ENCODE results near the gene MDGA2.

Gene MDGA2

GRCh38 chr14:47490353-47490752 is 185.1 kb downstream of the MDGA2 start:
- ChIA-PET CTCF (no interaction called here), POLR2A (no interaction called here)
- no peak for TF ChIP-seq CTCF (IDR thresholded peaks at IDR 0.05; ENCODE audit: control extremely low read depth, extremely low read depth, low read depth, missing control alignments)
- no peak for DNase-seq (ENCODE audit: extremely low spot score)

- DNase-seq (ENCODE audit: extremely low spot score) = no peak
- TF ChIP-seq CTCF (IDR thresholded peaks at IDR 0.05; ENCODE audit: control extremely low read depth, extremely low read depth, low read depth, missing control alignments) = no peak
- ChIA-PET CTCF (interaction anchor here (1.2 to 1.8 kb wide), 2 partner anchors 13 to 25 kb away, joined by 3 to 5 read pairs; no protein-coding TSS in a partner anchor), POLR2A (no interaction called here)
Measured at GRCh38 chr14:47485421-47485820, 190.0 kb downstream of the MDGA2 start.

- CTCF ChIA-PET = interaction anchor here (1.8 kb wide), 1 partner anchor 11 kb away, joined by 5 read pairs; no protein-coding TSS in a partner anchor
- DNase-seq (ENCODE audit: extremely low spot score) = no peak
Measured at GRCh38 chr14:47483449-47483848, 192.0 kb downstream of the MDGA2 start.

GRCh38 chr14:47471075-47471474 is 204.3 kb downstream of the MDGA2 start:
- TF ChIP-seq CTCF (IDR thresholded peaks at IDR 0.05; ENCODE audit: control extremely low read depth, extremely low read depth, low read depth, missing control alignments) = no peak
- ChIA-PET POLR2A (no interaction called here), CTCF (no interaction called here)
- DNase-seq (ENCODE audit: extremely low spot score) = no peak

More at GRCh38 chr14:47483449-47483848, 192.0 kb downstream of the MDGA2 start:
- POLR2A ChIA-PET = no interaction called here
- no peak for TF ChIP-seq CTCF (IDR thresholded peaks at IDR 0.05; ENCODE audit: control extremely low read depth, extremely low read depth, low read depth, missing control alignments)

- CTCF ChIA-PET = no interaction called here
- POLR2A ChIA-PET = no interaction called here
- no peak for TF ChIP-seq CTCF (IDR thresholded peaks at IDR 0.05; ENCODE audit: control extremely low read depth, extremely low read depth, low read depth, missing control alignments)
- no peak for DNase-seq (ENCODE audit: extremely low spot score)
Measured at GRCh38 chr14:47466916-47467315, 208.5 kb downstream of the MDGA2 start.

- no peak for TF ChIP-seq CTCF (IDR thresholded peaks at IDR 0.05; ENCODE audit: control extremely low read depth, extremely low read depth, low read depth, missing control alignments)
- ChIA-PET POLR2A (no interaction called here), CTCF (interaction anchor here (1.1 to 1.4 kb wide), 2 partner anchors 17 to 61 kb away, joined by 3 to 4 read pairs; no protein-coding TSS in a partner anchor)
- no peak for DNase-seq (ENCODE audit: extremely low spot score)
Measured at GRCh38 chr14:47454025-47454424, 221.4 kb downstream of the MDGA2 start.

GRCh38 chr14:47447076-47447475 is 228.3 kb downstream of the MDGA2 start:
- POLR2A ChIA-PET = no interaction called here
- TF ChIP-seq CTCF (IDR thresholded peaks at IDR 0.05; ENCODE audit: control extremely low read depth, extremely low read depth, low read depth, missing control alignments) = no peak
- no peak for DNase-seq (ENCODE audit: extremely low spot score)
- CTCF ChIA-PET = interaction anchor here (1.5 kb wide), 1 partner anchor 11 kb away, joined by 6 read pairs; no protein-coding TSS in a partner anchor

All from GM10248 (cell line).